Fibroblast of villous mesenchyme (primary cell): Measurements from ENCODE around the gene GTF2H1. TPM values are rescaled to one million over a fixed set of nuclear protein-coding genes. Genes with fewer than 3 reads are reported as not detected.

Experiments used
- DNase-seq: peaks from one replicate; pipeline ENCODE4 v3.0.0-alpha.2; 2010; ENCODE audit warnings: low read depth
- H3K4me3 ChIP-seq: 2 replicates; pipeline ENCODE4 v1.5.1; 2011; ENCODE audit warnings: low read depth, mild to moderate bottlenecking, low read length
- total RNA-seq: library from RNA; depleted of rRNA; stranded (reverse); fragments of >200 nt; gene quantifications from 2 replicates; pipeline ENCODE4 v1.2.3, GENCODE V29; 2012
- TF ChIP-seq, protein P1 (sequence below): IDR thresholded peaks from 2 replicates; pipeline ENCODE4 v1.5.1; 2012; ENCODE audit warnings: low read depth, mild to moderate bottlenecking, low read length; ENCODE audit not compliant: insufficient read depth

GTF2H1 gene
- total RNA-seq, 1 donor, result 92.0 TPM

DNA sequence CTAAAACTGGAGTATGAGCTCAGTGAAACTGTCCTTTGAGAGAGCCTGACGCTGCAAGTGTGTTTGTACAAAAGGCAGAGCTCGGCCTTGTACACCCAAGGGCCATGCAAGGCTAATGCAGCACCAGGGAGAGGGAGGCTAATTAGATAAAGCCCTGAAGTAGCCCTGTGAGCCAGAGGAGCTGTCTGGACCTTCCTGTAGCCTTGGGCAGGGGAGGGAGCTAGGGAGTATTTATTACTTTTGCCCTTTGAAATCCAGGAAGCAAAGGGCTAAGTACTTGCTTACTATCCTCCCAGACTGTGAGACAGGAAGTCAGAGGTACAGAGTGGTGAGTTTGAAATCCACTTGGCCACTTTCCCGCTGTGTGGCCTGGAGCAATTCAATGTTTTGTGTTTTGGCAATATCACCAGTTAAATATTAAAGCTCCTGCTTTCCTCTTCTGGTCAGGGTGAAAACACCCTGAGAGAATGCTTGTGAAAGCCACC lies 61.8 kb downstream of the GTF2H1 start:
- peak; percentile 97 for DNase-seq
- TF ChIP-seq, protein P1, sequence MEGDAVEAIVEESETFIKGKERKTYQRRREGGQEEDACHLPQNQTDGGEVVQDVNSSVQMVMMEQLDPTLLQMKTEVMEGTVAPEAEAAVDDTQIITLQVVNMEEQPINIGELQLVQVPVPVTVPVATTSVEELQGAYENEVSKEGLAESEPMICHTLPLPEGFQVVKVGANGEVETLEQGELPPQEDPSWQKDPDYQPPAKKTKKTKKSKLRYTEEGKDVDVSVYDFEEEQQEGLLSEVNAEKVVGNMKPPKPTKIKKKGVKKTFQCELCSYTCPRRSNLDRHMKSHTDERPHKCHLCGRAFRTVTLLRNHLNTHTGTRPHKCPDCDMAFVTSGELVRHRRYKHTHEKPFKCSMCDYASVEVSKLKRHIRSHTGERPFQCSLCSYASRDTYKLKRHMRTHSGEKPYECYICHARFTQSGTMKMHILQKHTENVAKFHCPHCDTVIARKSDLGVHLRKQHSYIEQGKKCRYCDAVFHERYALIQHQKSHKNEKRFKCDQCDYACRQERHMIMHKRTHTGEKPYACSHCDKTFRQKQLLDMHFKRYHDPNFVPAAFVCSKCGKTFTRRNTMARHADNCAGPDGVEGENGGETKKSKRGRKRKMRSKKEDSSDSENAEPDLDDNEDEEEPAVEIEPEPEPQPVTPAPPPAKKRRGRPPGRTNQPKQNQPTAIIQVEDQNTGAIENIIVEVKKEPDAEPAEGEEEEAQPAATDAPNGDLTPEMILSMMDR, result no peak
- no peak overlapping the region for H3K4me3 ChIP-seq

DNA sequence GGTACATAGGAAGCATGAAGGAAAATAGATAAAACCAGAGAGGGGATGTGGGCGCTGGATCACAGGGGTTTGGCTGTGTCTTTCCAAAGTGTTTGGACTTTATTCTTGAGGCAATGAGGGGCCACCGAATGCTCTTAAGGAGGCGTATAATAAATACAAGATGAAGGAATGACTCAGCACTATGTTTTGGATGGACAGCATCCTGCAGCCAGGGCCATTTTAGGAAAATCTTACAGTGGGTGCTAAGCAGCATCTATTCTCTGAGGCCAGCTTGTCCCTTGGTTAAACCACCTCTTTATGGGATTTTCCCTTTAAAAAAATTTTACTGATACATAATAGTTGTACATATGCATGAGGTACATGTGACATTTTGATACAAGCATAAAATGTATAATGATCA lies 67.7 kb downstream of the GTF2H1 start:
- TF ChIP-seq, protein P1, result no peak
- no peak overlapping the region for H3K4me3 ChIP-seq
- DNase-seq, result no peak

DNA sequence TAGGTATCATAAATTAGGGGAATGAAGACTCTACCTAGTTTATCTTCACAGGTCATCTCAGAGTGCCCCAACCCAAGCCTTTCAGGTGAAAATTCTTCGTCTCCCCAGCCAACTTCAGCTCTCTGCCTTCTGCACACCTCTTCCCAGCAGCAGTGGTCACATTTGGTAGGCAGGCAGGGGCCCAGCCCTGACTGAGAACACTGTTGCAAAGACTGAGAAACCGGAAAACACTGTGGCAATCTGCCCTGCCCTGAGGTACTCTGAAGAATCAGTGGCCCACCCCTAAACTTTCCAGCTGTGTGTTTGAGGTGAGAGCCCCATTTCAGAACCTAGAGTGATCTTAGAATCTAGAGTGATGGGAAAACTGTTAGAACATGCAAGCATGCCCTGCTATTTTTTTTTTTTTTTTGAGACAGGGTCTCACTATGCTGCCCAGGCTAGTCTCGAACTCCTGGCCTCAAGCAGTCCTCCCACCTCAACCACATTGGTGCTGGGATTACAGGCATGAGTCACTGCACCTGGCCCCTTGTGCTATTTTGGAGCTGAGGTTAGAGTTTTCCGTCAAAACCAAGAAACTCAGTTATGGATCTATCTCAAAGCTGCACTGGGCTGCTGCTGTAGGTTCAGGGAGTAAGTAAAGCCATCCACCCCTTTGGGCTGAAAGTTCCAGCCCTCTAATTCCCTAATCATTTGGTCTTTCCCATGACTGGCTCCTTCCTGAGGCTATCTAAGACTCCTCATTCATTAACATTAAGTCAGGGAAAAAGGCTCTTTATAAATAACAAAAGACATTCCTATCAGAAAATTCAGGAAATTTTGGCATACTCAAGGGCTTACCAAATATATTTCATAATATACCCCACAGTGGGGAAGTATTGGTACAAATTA lies 70.3 kb downstream of the GTF2H1 start:
- TF ChIP-seq, protein P1, result no peak
- no peak overlapping the region for H3K4me3 ChIP-seq
- DNase-seq, result no peak

DNA sequence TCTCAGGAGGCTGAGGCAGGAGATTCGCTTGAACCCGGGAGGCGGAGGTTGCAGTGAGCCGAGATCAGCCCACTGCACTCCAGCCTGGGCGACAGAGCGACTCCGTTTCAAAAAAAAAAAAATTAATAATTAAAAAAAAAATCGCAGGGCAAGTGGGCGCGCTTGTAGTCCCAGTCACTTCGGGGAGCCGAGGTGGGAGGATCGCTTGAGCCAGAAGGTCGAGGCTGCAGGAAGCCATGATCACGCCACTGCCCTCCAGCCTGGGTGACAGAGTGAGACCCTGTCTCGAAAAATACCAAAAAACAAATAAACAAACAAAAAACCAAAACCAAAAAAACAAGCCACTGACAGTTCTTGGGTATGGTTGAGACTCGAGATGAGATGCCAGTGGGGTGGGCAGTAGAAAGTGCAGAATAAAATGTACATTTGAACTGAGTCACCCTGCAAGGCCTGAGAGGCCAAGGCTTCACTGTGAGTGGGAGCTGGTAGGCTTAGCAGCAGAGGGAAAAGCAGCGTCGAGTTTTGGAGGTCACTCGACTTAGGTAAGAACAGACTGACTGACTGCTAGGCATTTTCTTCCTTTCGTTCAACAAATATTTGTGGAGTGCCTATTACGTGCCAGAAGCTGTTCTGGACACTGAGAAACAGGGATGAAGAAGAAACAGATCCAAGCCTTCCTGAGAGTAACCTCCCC lies 71.4 kb downstream of the GTF2H1 start:
- peak overlapping the region; percentile 91 for H3K4me3 ChIP-seq
- TF ChIP-seq, protein P1, result no peak
- no peak for DNase-seq

DNA sequence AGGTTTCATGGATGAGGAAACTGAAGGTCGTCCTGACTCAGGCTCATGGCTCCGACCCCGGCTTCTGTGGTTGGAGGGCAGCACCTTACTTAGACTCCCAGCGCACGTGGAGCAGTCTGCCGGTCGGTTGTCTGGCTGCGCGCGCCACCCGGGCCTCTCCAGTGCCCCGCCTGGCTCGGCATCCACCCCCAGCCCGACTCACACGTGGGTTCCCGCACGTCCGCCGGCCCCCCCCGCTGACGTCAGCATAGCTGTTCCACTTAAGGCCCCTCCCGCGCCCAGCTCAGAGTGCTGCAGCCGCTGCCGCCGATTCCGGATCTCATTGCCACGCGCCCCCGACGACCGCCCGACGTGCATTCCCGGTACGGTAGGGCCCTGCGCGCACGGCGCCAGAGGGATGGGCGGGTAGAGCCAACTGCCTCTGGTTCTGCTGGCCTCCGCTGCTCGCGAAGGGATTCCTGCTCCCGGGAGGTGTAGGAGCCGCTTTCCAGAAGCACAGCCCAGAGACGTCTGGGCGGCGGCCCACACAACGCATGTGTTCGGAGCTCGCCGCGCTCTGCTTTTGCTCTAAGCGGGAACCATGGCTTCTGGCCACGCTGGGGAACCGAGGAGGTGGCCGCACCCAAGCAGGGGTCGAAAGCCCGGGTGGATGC lies 72.0 kb downstream of the GTF2H1 start, which contains the start of gene LDHA:
TSS of gene LDHA (plus strand) at position 289 of the 653 bp plus-strand sequence. CDS start 2,280 bp downstream, outside the sequence.
- peak within 1 kb of the TSS; percentile 91 for H3K4me3 ChIP-seq
- peak; percentile 99 for DNase-seq
- TF ChIP-seq, protein P1, result no peak

DNA sequence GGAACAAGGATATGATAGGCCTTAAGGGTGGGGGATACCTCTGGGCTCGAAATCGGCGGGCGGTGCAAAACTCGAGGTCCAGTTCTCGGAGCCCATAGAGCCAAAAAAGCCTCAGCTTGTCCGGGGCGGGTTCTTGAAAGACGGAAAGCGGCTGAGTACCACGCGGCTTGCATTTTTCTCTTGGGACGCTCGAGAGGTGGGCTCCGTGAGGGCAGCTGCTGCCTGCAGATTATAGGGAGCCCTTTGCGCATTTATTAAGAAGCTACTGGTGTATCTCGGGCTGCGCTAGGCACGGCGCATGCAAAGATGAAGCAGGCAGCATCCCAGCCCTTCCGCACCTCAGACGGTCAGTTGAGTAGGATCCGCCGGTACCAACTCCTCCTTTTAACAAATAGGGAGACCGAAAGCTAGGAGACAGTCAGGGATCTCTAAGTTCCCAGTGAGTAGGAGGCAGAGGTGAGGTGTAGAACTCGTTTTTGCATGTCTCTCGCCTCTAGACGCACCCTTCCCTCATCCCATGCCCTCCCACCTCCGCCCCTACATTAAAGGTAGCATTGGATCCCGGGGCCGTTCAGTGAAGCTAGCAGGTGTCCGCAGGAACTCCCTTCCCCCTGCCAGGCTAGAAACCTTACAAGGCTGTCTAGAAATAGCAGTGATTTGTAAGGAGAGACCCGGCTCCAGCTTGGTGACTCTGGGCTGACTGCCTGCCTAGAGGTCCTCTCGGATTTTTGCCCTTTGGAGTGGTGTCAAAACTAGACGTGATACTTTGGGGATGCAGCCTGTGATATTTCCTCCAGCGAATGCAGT lies 72.8 kb downstream of the GTF2H1 start:
- TF ChIP-seq, protein P1, result no peak
- H3K4me3 ChIP-seq, result peak overlapping the region; percentile 91
- DNase-seq, result peak; percentile 28
